Measurements from ENCODE around the gene RBBP4. TPM values are rescaled to one million over a fixed set of nuclear protein-coding genes. Genes with fewer than 3 reads are reported as not detected.

RBBP4 gene
- total and polyA plus RNA-seq, 2 of the 8 experiments (the other 6 are each of a cell fraction or from before 2014, with no cell fraction given), result 147 to 397 TPM

GRCh38 chr1:32612189-32612881 lies 38.7 kb upstream of the RBBP4 start:
- Histone ChIP-seq H3K23me2 (ENCODE audit: low read depth, low read length) (no peaks in the 10 kb centered on the region), H2BK5ac (ENCODE audit: low read depth, low read length) (0 out of 2 replicates have a peak overlapping the region, but pooled peaks have one; percentile 35), H3K18ac (ENCODE audit: extremely low read depth, low read length) (no peak overlapping the region; the same call in 1 of the 2 replicates), H2BK120ac (replicated peaks; ENCODE audit: low read depth, low read length) (no peak overlapping the region), H4K8ac (ENCODE audit: extremely low read depth, insufficient read depth, low read length) (peak overlapping the region; percentile 90; the same call in 1 of the 2 replicates), H4K20me1 (replicated peaks in 1 of 2; ENCODE audit: control insufficient read depth in 1 of 2, insufficient read depth in 2 of 2, low read length in 2 of 2) (no peaks in the 10 kb centered on the region), H4K5ac (ENCODE audit: insufficient read length, low read depth, low read length) (no peak overlapping the region), H3K4me1 (replicated peaks in 1 of 4; ENCODE audit: control insufficient read depth in 3 of 4, insufficient read depth in 4 of 4, low read length in 3 of 4) (no peaks in the 10 kb centered on the region; a peak in 1 of 7 replicates), H3K56ac (replicated peaks; ENCODE audit: insufficient read length, low read depth, low read length) (no peak overlapping the region), H3K4me3 (ENCODE audit: extremely low read depth in 1 of 4, insufficient read depth in 2 of 4, low read depth in 3 of 4, low read length in 4 of 4) (peak overlapping the region; percentile 32 to 72 (median 53)), H2BK20ac (ENCODE audit: low read length) (no peak overlapping the region), H4K91ac (replicated peaks; ENCODE audit: insufficient read length, low read length) (no peak overlapping the region), H3K27me3 (replicated peaks in 1 of 4; ENCODE audit: control insufficient read depth in 3 of 4, extremely low read depth in 1 of 4, insufficient read depth in 3 of 4, low read length in 3 of 4) (no peaks in the 10 kb centered on the region), H2BK15ac (ENCODE audit: low read length) (no peak overlapping the region), H3K36me3 (ENCODE audit: control insufficient read depth in 2 of 4, insufficient read depth in 4 of 4, low read length in 3 of 4) (no peaks in the 10 kb centered on the region), H3K14ac (ENCODE audit: insufficient read length) (no peak overlapping the region), H2AFZ (ENCODE audit: low read length) (peak overlapping the region; percentile 100), H3K79me1 (ENCODE audit: low read depth, low read length) (no peaks in the 10 kb centered on the region), H2AK5ac (ENCODE audit: low read depth, low read length) (no peak overlapping the region), H3K9ac (replicated peaks in 1 of 4; ENCODE audit: extremely low read depth in 1 of 4, low read depth in 3 of 4, low read length in 3 of 4) (peak overlapping the region in 1 of 4 experiments; percentile 54; a peak in 2 of 7 replicates), H3K79me2 (ENCODE audit: control insufficient read depth in 1 of 2, insufficient read depth in 2 of 2, low read length in 2 of 2) (no peaks in the 10 kb centered on the region), H3K23ac (ENCODE audit: insufficient read length) (no peak overlapping the region), H2BK12ac (ENCODE audit: low read depth, low read length) (no peak overlapping the region), H3K4ac (replicated peaks; ENCODE audit: insufficient read length, low read depth, low read length) (no peak overlapping the region), H3K9me3 (ENCODE audit: insufficient read depth in 2 of 2, low read depth in 1 of 2, low read length in 1 of 2) (peaks cover 0 to under 1% of the 10 kb centered on the region in 2 experiments; a peak in 1 of 4 replicates), H3K4me2 (ENCODE audit: insufficient read depth in 1 of 2, low read depth in 2 of 2, low read length in 2 of 2) (peak overlapping the region; percentile 57 to 77), H3K27ac (ENCODE audit: low read depth, low read length) (no peak overlapping the region)
- FAIRE-seq, result no peak
- ChIA-PET CTCF (ENCODE audit: partially characterized antibody) (interaction anchor here (0.5 to 3.7 kb wide), 9 partner anchors 9 to 92 kb away, joined by 3 to 18 read pairs (median 3); no protein-coding TSS in a partner anchor), POLR2A (ENCODE audit: partially characterized antibody) (interaction anchor here (0.9 to 3.2 kb wide), 16 partner anchors 8 to 218 kb away, joined by 3 to 12 read pairs (median 4); partner anchors contain the start of genes BSDC1, RBBP4 and ZBTB8OS)
- WGBS, 2 experiments (ENCODE audit: extremely low coverage in 1 of 2, insufficient coverage in 1 of 2, insufficient read length in 1 of 2, insufficient replicate concordance in 2 of 2, low coverage in 1 of 2, low lambda C conversion rate in 2 of 2, missing lambda C conversion rate in 1 of 2), result 20% methylated on average over 31 of the region's 35 CpGs; no CpG with 5 or more reads in 1 of the 2 experiments
- DNase-seq (ENCODE audit: low read depth in 1 of 2, low spot score in 2 of 2), result peak; percentile 23 to 96
- no peak for TF ChIP-seq RFX5 (IDR thresholded peaks at IDR 0.05; ENCODE audit: borderline replicate concordance, low read depth, low read length)
